ENCODE results near the gene ALDH3A1. TPM values are rescaled to one million over a fixed set of nuclear protein-coding genes. Genes with fewer than 3 reads are reported as not detected.

The ALDH3A1 gene
- total RNA-seq, 1 experiment from 2014 or later: 0.39 TPM

GRCh38 chr17:19720631-19721426 is 27.3 kb downstream of the ALDH3A1 start:
- no peak overlapping the region for H3K56ac ChIP-seq (ENCODE audit: insufficient read length, low read depth, low read length)
- no peaks in the 10 kb centered on the region for H3K23me2 ChIP-seq (ENCODE audit: insufficient read length, low read depth, low read length, poor library complexity, severe bottlenecking)
- H3K9ac ChIP-seq (ENCODE audit: extremely low read depth, insufficient read length, low read length): no peak overlapping the region
- H3K23ac ChIP-seq (ENCODE audit: insufficient read length, low read depth, low read length): no peak overlapping the region
- H4K20me1 ChIP-seq (ENCODE audit: control insufficient read depth, insufficient read depth, insufficient read length): no peaks in the 10 kb centered on the region
- no peak overlapping the region for H3T11ph ChIP-seq (ENCODE audit: low read length)
- H2BK5ac ChIP-seq (ENCODE audit: insufficient read length, low read length): no peak overlapping the region
- no peak overlapping the region for H3K4me2 ChIP-seq (ENCODE audit: insufficient read depth, insufficient read length, low read length)
- H3K27ac ChIP-seq (ENCODE audit: insufficient read length, low read depth, low read length): no peak overlapping the region
- no peak for TF ChIP-seq CTCF (conservative IDR thresholded peaks at IDR 0.05)
- no peak overlapping the region for H3K4me3 Mint-ChIP-seq
- peak overlapping the region in 1 of 3 experiments; percentile 34; a peak in 2 of 7 replicates for H3K27ac Mint-ChIP-seq
- H3K27me3 ChIP-seq (ENCODE audit: insufficient read depth, low read length): no peaks in the 10 kb centered on the region
- no peak overlapping the region for H3K4ac ChIP-seq (ENCODE audit: low read depth, low read length)
- H2BK20ac ChIP-seq (ENCODE audit: low read depth, low read length, poor library complexity, severe bottlenecking): no peak overlapping the region
- H4K5ac ChIP-seq (ENCODE audit: insufficient read length, low read depth, low read length): no peak overlapping the region
- DNase-seq: no peak
- no peak overlapping the region for H2BK12ac ChIP-seq (ENCODE audit: insufficient read length, low read depth, low read length)
- no peak overlapping the region for H2AFZ ChIP-seq (ENCODE audit: low read length)
- H2BK120ac ChIP-seq (ENCODE audit: low read depth, low read length, poor library complexity, severe bottlenecking): no peak overlapping the region
- H3K36me3 Mint-ChIP-seq (ENCODE audit: insufficient read depth in 1 of 3, low read depth in 3 of 3): no peaks in the 10 kb centered on the region
- H3K14ac ChIP-seq (ENCODE audit: insufficient read depth, low read length): no peak overlapping the region; the same call in 1 of the 2 replicates
- no peak overlapping the region for H2AK5ac ChIP-seq (ENCODE audit: insufficient read length, low read length)
- peaks cover 4 to 13% of the 10 kb centered on the region in 2 experiments for H3K4me1 Mint-ChIP-seq
- no peaks in the 10 kb centered on the region for H3K9me3 Mint-ChIP-seq
- no peak overlapping the region for H3K18ac ChIP-seq (ENCODE audit: insufficient read length, low read depth, low read length)
- H4K91ac ChIP-seq (ENCODE audit: insufficient read length, low read depth, low read length): no peak overlapping the region
- no peaks in the 10 kb centered on the region for H3K27me3 Mint-ChIP-seq (ENCODE audit: low read depth)
- WGBS (ENCODE audit: extremely low coverage, insufficient read length, low lambda C conversion rate): no CpG with 5 or more reads among the region's 9 CpGs
- no peaks in the 10 kb centered on the region for H3K9me3 ChIP-seq (ENCODE audit: control insufficient read depth, low read depth, low read length)
- no peak overlapping the region for H4K8ac ChIP-seq (replicated peaks; ENCODE audit: insufficient read length, low read depth, low read length)
- H2BK15ac ChIP-seq (ENCODE audit: low read depth, low read length): no peak overlapping the region
- no peaks in the 10 kb centered on the region for H3K79me1 ChIP-seq (ENCODE audit: insufficient read depth, low read depth, low read length, poor library complexity, severe bottlenecking)
- no peaks in the 10 kb centered on the region for H3K79me2 ChIP-seq (ENCODE audit: insufficient read depth, low read length)
- H3K4me1 ChIP-seq (ENCODE audit: insufficient read depth, low read length): no peaks in the 10 kb centered on the region
